PC-3 (cell line): Measurements from ENCODE around the gene HNRNPA1. TPM values are rescaled to one million over a fixed set of nuclear protein-coding genes. Genes with fewer than 3 reads are reported as not detected.
A peak's percentile ranks its signal among the peaks of the same experiment; 100 is the strongest.
"Not testable (repeated sequence)": the region's sequence is repeated elsewhere in the genome, so short reads cannot be mapped to it uniquely, and the experiment has no call there.

ENCODE experiments used
- ATAC-seq: fragments of 200-7000 bp; cut with Tn5 transposase; 2 replicates; pipeline ENCODE4 v1.9.1; 2020; ENCODE audit warnings: mild to moderate bottlenecking, moderate library complexity
- BruUV-seq: library from RNA; stranded (reverse); fragments of 400-500 nt; replicated peaks from 2 replicates; lab custom pipeline; 2021; lab: Mats Ljungman, UMichigan
- CTCF ChIA-PET: fragments of 300-600 bp; sonication (Branson Sonifier 250); formaldehyde crosslinking; loops from one replicate; lab custom pipeline; 2022; ENCODE audit warnings: antibody characterized with exemption; lab: Charles Lee
- POLR2A ChIA-PET: fragments of 300-600 bp; sonication (Branson Sonifier 250); formaldehyde crosslinking; loops from one replicate; lab custom pipeline; 2022; ENCODE audit warnings: antibody characterized with exemption; ENCODE audit not compliant: unreplicated experiment; lab: Charles Lee
- DNase-seq: peaks from one replicate; pipeline ENCODE4 v3.0.0-alpha.2; 2015
- H2AFZ ChIP-seq: fragments of 300-600 bp; sonication (generic); 2 replicates; pipeline ENCODE4 v1.6.0; 2016; ENCODE audit warnings: antibody characterized with exemption, low read length
- H3F3A ChIP-seq: fragments of 300-600 bp; sonication (generic); one replicate; pipeline ENCODE4 v1.6.0; 2017; ENCODE audit warnings: antibody characterized with exemption, low read length, control low read depth, mild to moderate bottlenecking; ENCODE audit not compliant: unreplicated experiment
- H3K27ac ChIP-seq: fragments of 300-600 bp; sonication (generic); 2 replicates; pipeline ENCODE4 v1.5.1; 2016; ENCODE audit warnings: mild to moderate bottlenecking, low read length
- H3K27me3 ChIP-seq: fragments of 300-600 bp; sonication (generic); 2 replicates; pipeline ENCODE4 v1.6.1; 2016; ENCODE audit warnings: low read length, mixed read lengths
- H3K36me3 ChIP-seq: fragments of 300-600 bp; sonication (generic); 2 replicates; pipeline ENCODE4 v1.6.1; 2016; ENCODE audit warnings: low read depth, mixed run types, low read length, mixed read lengths
- H3K4me1 ChIP-seq: fragments of 300-600 bp; sonication (generic); 2 replicates; pipeline ENCODE4 v1.5.1; 2016; ENCODE audit warnings: low read length; ENCODE audit not compliant: insufficient read depth
- H3K4me2 ChIP-seq: fragments of 300-600 bp; sonication (generic); 2 replicates; pipeline ENCODE4 v1.6.0; 2016; ENCODE audit warnings: low read length
- H3K4me3 ChIP-seq: fragments of 300-600 bp; sonication (generic); 2 replicates; pipeline ENCODE4 v1.5.1; 2016; ENCODE audit warnings: mild to moderate bottlenecking, low read length, mixed read lengths
- H3K79me2 ChIP-seq: fragments of 300-600 bp; sonication (generic); 2 replicates; pipeline ENCODE4 v1.6.1; 2017; ENCODE audit warnings: low read length, mixed read lengths
- H3K9ac ChIP-seq: fragments of 300-600 bp; sonication (generic); 2 replicates; pipeline ENCODE4 v1.6.0; 2016; ENCODE audit warnings: mild to moderate bottlenecking, low read length
- H3K9me2 ChIP-seq: fragments of 300-600 bp; sonication (generic); replicated peaks from 2 replicates; pipeline ENCODE4 v1.6.1; 2016; ENCODE audit warnings: mixed run types, low read length, mixed read lengths
- H3K9me3 ChIP-seq: fragments of 300-600 bp; sonication (generic); 2 replicates; pipeline ENCODE4 v1.6.1; 2016; ENCODE audit warnings: low read length, mixed read lengths
- H4K20me1 ChIP-seq: fragments of 300-600 bp; sonication (generic); 2 replicates; pipeline ENCODE4 v1.6.1; 2016; ENCODE audit warnings: low read length, mixed read lengths
- EZH2 ChIP-seq: fragments of 300-600 bp; sonication (generic); IDR thresholded peaks from one replicate; pipeline ENCODE4 v1.6.1; 2017; ENCODE audit warnings: antibody characterized with exemption, mild to moderate bottlenecking, low read length; ENCODE audit not compliant: unreplicated experiment
- EZH2phosphoT487 ChIP-seq: fragments of 300-600 bp; sonication (generic); IDR thresholded peaks from 2 replicates; pipeline ENCODE4 v1.6.1; 2018; ENCODE audit warnings: mild to moderate bottlenecking, antibody characterized with exemption, low read length, borderline replicate concordance
- intact Hi-C: fragments of 100-400 bp; cut with micrococcal nuclease; formaldehyde crosslinking; loops from 2 replicates; pipeline ENCODE4 v1.9.0; 2023
- total RNA-seq: library from RNA; depleted of rRNA; stranded (reverse); fragments of >200 nt; gene quantifications from 2 replicates; pipeline ENCODE4 v1.2.3, GENCODE V29; 2014
- TF ChIP-seq, protein P1 (sequence below): fragments of 300-600 bp; sonication (generic); conservative IDR thresholded peaks from 2 replicates; pipeline ENCODE4 v1.5.1; 2017; ENCODE audit warnings: antibody characterized with exemption, low read depth, mild to moderate bottlenecking, low read length

The HNRNPA1 gene
- total RNA-seq, 1 experiment from 2014 or later = 465 TPM

DNA sequence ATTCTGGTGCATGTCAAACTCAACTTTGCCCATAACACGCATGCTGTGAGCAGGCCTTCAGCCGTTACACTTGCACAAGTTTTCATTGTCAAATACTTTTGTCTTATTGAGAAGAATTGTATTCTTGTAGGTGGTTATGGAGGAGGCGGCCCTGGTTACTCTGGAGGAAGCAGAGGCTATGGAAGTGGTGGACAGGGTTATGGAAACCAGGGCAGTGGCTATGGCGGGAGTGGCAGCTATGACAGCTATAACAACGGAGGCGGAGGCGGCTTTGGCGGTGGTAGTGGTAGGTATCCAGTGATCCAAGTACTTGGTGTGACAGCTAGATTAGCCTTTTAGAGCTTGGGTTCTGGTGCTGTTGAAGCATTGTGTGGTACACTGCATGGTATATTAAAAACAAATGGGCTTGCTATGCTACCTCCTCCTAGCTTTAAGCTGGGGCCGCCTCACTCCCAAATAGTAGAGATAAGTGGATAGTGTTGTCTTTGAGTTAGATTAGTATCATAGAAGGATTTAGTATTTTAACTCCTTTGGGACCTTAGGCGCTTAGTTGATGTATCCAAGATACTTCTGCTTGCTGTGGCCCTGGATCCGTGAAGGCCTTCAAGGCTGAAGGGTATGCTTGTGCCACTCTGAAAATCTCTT lies 2.5 kb downstream of the HNRNPA1 start:
- H3K4me3 ChIP-seq = peak overlapping the region; percentile 88
- H3K9me2 ChIP-seq = no peaks in the 10 kb centered on the region
- H3K79me2 ChIP-seq = peaks cover 61% of the 10 kb centered on the region
- TF ChIP-seq EZH2phosphoT487 (no peak), EZH2 (no peak)
- TF ChIP-seq, protein P1, sequence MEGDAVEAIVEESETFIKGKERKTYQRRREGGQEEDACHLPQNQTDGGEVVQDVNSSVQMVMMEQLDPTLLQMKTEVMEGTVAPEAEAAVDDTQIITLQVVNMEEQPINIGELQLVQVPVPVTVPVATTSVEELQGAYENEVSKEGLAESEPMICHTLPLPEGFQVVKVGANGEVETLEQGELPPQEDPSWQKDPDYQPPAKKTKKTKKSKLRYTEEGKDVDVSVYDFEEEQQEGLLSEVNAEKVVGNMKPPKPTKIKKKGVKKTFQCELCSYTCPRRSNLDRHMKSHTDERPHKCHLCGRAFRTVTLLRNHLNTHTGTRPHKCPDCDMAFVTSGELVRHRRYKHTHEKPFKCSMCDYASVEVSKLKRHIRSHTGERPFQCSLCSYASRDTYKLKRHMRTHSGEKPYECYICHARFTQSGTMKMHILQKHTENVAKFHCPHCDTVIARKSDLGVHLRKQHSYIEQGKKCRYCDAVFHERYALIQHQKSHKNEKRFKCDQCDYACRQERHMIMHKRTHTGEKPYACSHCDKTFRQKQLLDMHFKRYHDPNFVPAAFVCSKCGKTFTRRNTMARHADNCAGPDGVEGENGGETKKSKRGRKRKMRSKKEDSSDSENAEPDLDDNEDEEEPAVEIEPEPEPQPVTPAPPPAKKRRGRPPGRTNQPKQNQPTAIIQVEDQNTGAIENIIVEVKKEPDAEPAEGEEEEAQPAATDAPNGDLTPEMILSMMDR = no peak
- ChIA-PET CTCF (interaction anchor here (0.5 kb wide), 1 partner anchor 31 kb away, joined by 5 read pairs; no protein-coding TSS in a partner anchor), POLR2A (no interaction called here)
- peak overlapping the region; percentile 99 for H3K9ac ChIP-seq
- peaks cover 75% of the 10 kb centered on the region for H3K36me3 ChIP-seq
- intact Hi-C loops = no loop called here
- no peaks in the 10 kb centered on the region for H3K9me3 ChIP-seq
- no TSS peak for BruUV-seq
- H3K27me3 ChIP-seq = no peaks in the 10 kb centered on the region
- ATAC-seq (no peak), DNase-seq (no peak)
- H3F3A ChIP-seq = peaks cover 37% of the 10 kb centered on the region
- peaks cover 69% of the 10 kb centered on the region for H4K20me1 ChIP-seq
- H3K27ac ChIP-seq = no peak overlapping the region
- H3K4me2 ChIP-seq = peak overlapping the region; percentile 89
- no peak overlapping the region for H2AFZ ChIP-seq
- peaks cover 20% of the 10 kb centered on the region for H3K4me1 ChIP-seq

DNA sequence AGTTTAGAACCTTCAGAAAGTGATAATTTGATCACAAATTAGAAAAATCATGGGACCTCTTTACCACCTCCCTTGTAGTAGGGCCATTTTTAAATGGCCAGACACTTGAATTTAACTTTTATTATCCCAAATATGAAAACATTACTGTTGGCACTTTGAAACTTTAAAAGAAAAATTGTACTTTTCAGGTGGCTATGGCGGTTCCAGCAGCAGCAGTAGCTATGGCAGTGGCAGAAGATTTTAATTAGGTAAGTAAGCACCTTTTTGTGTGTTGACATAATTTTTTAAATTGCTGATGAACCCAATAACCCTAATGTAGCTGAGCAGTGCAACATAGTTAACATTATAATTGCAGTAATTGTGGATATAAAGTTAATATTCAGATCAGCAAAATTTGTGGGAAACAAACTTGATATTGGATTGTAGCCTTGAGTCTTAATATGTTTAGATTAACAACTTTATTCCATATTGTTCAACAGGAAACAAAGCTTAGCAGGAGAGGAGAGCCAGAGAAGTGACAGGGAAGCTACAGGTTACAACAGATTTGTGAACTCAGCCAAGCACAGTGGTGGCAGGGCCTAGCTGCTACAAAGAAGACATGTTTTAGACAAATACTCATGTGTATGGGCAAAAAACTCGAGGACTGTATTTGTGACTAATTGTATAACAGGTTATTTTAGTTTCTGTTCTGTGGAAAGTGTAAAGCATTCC lies 3.7 kb downstream of the HNRNPA1 start:
- BruUV-seq = TSS peak; percentile 1
- Histone ChIP-seq H3K79me2 (peaks cover 49% of the 10 kb centered on the region), H3K4me3 (peak overlapping the region; percentile 88), H3K4me2 (peak overlapping the region; percentile 89), H4K20me1 (peaks cover 72% of the 10 kb centered on the region), H3F3A (peaks cover 40% of the 10 kb centered on the region), H3K36me3 (peaks cover 65% of the 10 kb centered on the region), H3K9ac (peak overlapping the region; percentile 99; the same call in 1 of the 2 replicates), H3K4me1 (peaks cover 16% of the 10 kb centered on the region)
- intact Hi-C loops, H3K27ac ChIP-seq, POLR2A ChIA-PET, H3K27me3 ChIP-seq, H3K9me2 ChIP-seq, ATAC-seq, DNase-seq, H3K9me3 ChIP-seq, H2AFZ ChIP-seq: not testable (repeated sequence)
- CTCF ChIA-PET = interaction anchor here (0.5 kb wide), 1 partner anchor 84 kb away, joined by 3 read pairs; no protein-coding TSS in a partner anchor

DNA sequence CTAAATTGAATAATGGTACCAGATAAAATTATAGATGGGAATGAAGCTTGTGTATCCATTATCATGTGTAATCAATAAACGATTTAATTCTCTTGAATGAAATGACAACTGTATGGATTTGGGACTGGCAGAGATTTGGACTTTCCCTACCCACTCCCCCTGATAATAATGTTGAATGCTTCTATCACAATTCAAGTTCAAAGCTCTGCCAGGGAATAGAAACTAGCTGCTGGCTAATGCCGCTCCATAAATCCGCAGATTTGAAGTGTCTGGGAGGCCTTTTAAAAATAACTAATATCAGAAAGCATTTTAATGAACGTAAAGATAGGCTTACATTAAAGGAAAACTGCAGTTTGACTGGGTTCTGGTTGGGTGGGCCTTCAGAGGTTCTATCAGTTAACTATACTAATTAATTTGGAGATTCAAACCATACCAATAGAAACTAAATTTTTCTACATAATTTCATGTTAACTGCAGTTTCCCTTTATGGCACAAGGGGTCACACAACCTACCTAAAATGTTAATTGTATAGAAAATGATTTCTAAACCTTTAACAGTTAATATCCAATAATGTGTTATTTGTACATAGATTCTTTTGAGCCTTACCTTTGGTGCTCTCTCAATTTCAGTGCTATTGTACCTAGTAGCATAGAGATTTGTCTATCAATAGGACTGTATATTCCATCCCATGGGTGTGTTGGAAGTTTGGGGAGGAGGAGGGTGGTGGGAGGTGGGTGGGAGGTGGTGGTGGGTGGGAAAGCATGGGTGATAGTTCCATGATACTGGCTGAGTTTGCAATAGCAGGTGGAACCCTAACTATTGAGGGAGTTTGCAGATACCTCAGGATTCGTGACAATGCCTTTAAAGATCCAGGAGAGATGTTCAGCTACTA lies 4.9 kb downstream of the HNRNPA1 start:
- H3K27me3 ChIP-seq = no peaks in the 10 kb centered on the region
- TF ChIP-seq EZH2phosphoT487 = no peak
- no peak for TF ChIP-seq EZH2
- TF ChIP-seq, protein P1 = peak; percentile 45; the same call in 1 of the 2 replicates
- no peaks in the 10 kb centered on the region for H3K9me3 ChIP-seq
- H3K4me1 ChIP-seq = peaks cover 16% of the 10 kb centered on the region
- peaks cover 72% of the 10 kb centered on the region for H4K20me1 ChIP-seq
- no peak for ATAC-seq
- no peak overlapping the region for H3K27ac ChIP-seq
- intact Hi-C loops = no loop called here
- peaks cover 40% of the 10 kb centered on the region for H3F3A ChIP-seq
- BruUV-seq = no TSS peak
- POLR2A ChIA-PET = interaction anchor here (0.7 kb wide), 1 partner anchor 8 kb away, joined by 3 read pairs; no protein-coding TSS in a partner anchor
- no peak overlapping the region for H3K9ac ChIP-seq
- DNase-seq = no peak
- CTCF ChIA-PET = no interaction called here
- H3K4me3 ChIP-seq = peak overlapping the region; percentile 31; the same call in 1 of the 2 replicates
- H3K4me2 ChIP-seq = peak overlapping the region; percentile 89
- H2AFZ ChIP-seq = no peak overlapping the region
- H3K79me2 ChIP-seq = peaks cover 46% of the 10 kb centered on the region
- H3K9me2 ChIP-seq = no peaks in the 10 kb centered on the region
- H3K36me3 ChIP-seq = peaks cover 65% of the 10 kb centered on the region
